Measurements from ENCODE around the gene RPL29.

The RPL29 gene

DNA sequence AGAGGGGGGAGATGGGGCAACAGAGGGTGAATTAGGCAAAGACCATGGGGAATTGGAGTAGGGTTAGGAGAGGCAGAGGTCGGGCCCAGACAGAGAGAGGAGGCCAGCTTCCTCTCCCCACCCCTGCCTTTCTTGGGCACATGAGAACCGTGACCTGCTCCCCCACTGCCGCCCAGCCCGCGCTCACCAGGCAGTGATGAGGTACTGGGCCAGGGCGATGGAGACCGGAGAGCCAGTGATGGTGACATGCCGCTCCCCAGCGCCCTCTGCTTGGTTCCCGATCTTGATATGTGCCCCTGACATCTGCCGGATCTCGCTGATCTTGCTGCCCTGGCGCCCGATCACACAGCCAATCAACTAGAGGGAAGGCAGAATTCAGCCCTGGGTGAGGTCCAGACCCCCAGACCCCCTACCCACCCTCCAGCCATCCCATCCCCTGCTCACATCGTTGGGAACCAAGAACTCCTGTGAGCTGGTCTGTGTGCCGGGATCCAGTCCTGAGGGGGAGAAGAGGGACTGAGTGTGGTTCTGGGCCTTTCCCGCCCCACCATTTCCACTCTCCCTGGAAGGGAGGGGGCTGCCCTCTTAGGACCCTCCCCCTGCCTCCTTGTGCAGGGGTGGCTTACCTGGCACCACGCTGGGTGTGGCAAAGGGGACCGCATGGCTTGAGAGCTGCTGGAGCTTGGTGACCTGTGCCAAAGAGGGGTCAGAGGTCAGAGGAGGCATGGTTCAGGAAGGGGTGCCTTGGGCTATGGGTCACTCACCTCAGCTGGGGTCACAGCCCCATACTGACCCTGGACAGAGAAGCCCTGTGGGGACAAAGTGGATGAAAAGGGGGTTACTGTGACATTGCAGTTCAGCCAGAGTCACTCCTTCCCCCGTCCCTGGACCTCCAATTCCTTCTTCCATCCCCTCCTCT lies 36.8 kb downstream of the RPL29 start:
- no peak overlapping the region for H3K18ac ChIP-seq (ENCODE audit: low read length)
- no peak overlapping the region for H2BK15ac ChIP-seq (ENCODE audit: low read length)
- H3K9me3 ChIP-seq (replicated peaks in 1 of 2; ENCODE audit: control insufficient read depth in 2 of 2, insufficient read depth in 1 of 2, low read depth in 1 of 2, low read length in 2 of 2), result peaks cover 0 to 11% of the 10 kb centered on the region in 2 donors
- peaks cover 23 to 47% of the 10 kb centered on the region in 2 donors for H3K36me3 ChIP-seq (replicated peaks in 1 of 2; ENCODE audit: control insufficient read depth in 2 of 2, insufficient read depth in 2 of 2, low read length in 2 of 2)
- H3K4ac ChIP-seq (ENCODE audit: low read length), result no peak overlapping the region
- WGBS, 2 donors (ENCODE audit: extremely low coverage in 2 of 2, insufficient read length in 2 of 2, insufficient replicate concordance in 1 of 2), result no CpG with 5 or more reads among the region's 20 CpGs
- DNase-seq (ENCODE audit: low spot score), result no peak
- H3K9ac ChIP-seq (ENCODE audit: low read depth, low read length, poor library complexity), result no peak overlapping the region
- no peak overlapping the region for H2BK12ac ChIP-seq (ENCODE audit: low read length)
- no peak overlapping the region for H4K91ac ChIP-seq (ENCODE audit: low read depth, low read length, poor library complexity)
- H3K4me2 ChIP-seq (ENCODE audit: insufficient read depth, low read length, poor library complexity, severe bottlenecking), result no peak overlapping the region
- no peak overlapping the region for H4K8ac ChIP-seq (ENCODE audit: low read depth, low read length)
- H3K4me1 ChIP-seq (ENCODE audit: control insufficient read depth in 2 of 2, insufficient read depth in 1 of 2, low read depth in 1 of 2, low read length in 2 of 2), result peaks cover 0 to 31% of the 10 kb centered on the region in 2 donors
- no peak overlapping the region for H3K4me3 ChIP-seq (ENCODE audit: low read length in 2 of 2)
- peaks cover 0 to 23% (median 11%) of the 10 kb centered on the region in 3 experiments for H3K27me3 ChIP-seq (ENCODE audit: control insufficient read depth in 3 of 3, insufficient read depth in 3 of 3, low read depth in 1 of 3, low read length in 3 of 3)
- peak overlapping the region; percentile 16 for H2BK120ac ChIP-seq (ENCODE audit: low read depth, low read length)
- H2AFZ ChIP-seq (ENCODE audit: low read length), result no peak overlapping the region
- no peak overlapping the region for H3K27ac ChIP-seq (replicated peaks; ENCODE audit: low read length)
- H3K79me1 ChIP-seq (ENCODE audit: low read depth, low read length), result peaks cover 4% of the 10 kb centered on the region
- H2AK5ac ChIP-seq (ENCODE audit: low read depth, low read length), result peak overlapping the region; percentile 50
- no peak overlapping the region for H3K14ac ChIP-seq (ENCODE audit: low read length)
- H2BK5ac ChIP-seq (ENCODE audit: low read length), result no peak overlapping the region
- H3K23ac ChIP-seq (ENCODE audit: low read depth, low read length, poor library complexity), result no peak overlapping the region

GRCh38 chr3:51957520-51958205 lies 38.0 kb downstream of the RPL29 start:
- no peak overlapping the region for H2BK15ac ChIP-seq (ENCODE audit: low read length)
- peak overlapping the region; percentile 74 for H2AK5ac ChIP-seq (ENCODE audit: low read depth, low read length)
- H3K9me3 ChIP-seq (replicated peaks in 1 of 2; ENCODE audit: control insufficient read depth in 2 of 2, insufficient read depth in 1 of 2, low read depth in 1 of 2, low read length in 2 of 2), result peaks cover 0 to 8% of the 10 kb centered on the region in 2 donors
- H3K14ac ChIP-seq (ENCODE audit: low read length), result no peak overlapping the region
- no peak overlapping the region for H4K8ac ChIP-seq (ENCODE audit: low read depth, low read length)
- peaks cover 20 to 47% of the 10 kb centered on the region in 2 donors for H3K36me3 ChIP-seq (replicated peaks in 1 of 2; ENCODE audit: control insufficient read depth in 2 of 2, insufficient read depth in 2 of 2, low read length in 2 of 2)
- WGBS, 2 donors (ENCODE audit: extremely low coverage in 2 of 2, insufficient read length in 2 of 2, insufficient replicate concordance in 1 of 2), result no CpG with 5 or more reads among the region's 15 CpGs
- no peak overlapping the region for H3K4me2 ChIP-seq (ENCODE audit: insufficient read depth, low read length, poor library complexity, severe bottlenecking)
- peaks cover 7 to 22% of the 10 kb centered on the region in 2 donors for H3K4me1 ChIP-seq (ENCODE audit: control insufficient read depth in 2 of 2, insufficient read depth in 1 of 2, low read depth in 1 of 2, low read length in 2 of 2)
- no peak overlapping the region for H2AFZ ChIP-seq (ENCODE audit: low read length)
- H3K79me1 ChIP-seq (ENCODE audit: low read depth, low read length), result peaks cover 4% of the 10 kb centered on the region
- H3K9ac ChIP-seq (ENCODE audit: low read depth, low read length, poor library complexity), result no peak overlapping the region
- H3K23ac ChIP-seq (ENCODE audit: low read depth, low read length, poor library complexity), result no peak overlapping the region
- H3K4ac ChIP-seq (ENCODE audit: low read length), result no peak overlapping the region
- H3K27me3 ChIP-seq (ENCODE audit: control insufficient read depth in 3 of 3, insufficient read depth in 3 of 3, low read depth in 1 of 3, low read length in 3 of 3), result peaks cover 0 to 24% (median 11%) of the 10 kb centered on the region in 3 experiments
- H2BK12ac ChIP-seq (ENCODE audit: low read length), result no peak overlapping the region
- no peak overlapping the region for H3K4me3 ChIP-seq (ENCODE audit: low read length in 2 of 2)
- no peak overlapping the region for H2BK120ac ChIP-seq (ENCODE audit: low read depth, low read length)
- no peak overlapping the region for H3K18ac ChIP-seq (ENCODE audit: low read length)
- H3K27ac ChIP-seq (replicated peaks; ENCODE audit: low read length), result no peak overlapping the region
- H2BK5ac ChIP-seq (ENCODE audit: low read length), result peak overlapping the region; percentile 7
- no peak for DNase-seq (ENCODE audit: low spot score)
- H4K91ac ChIP-seq (ENCODE audit: low read depth, low read length, poor library complexity), result no peak overlapping the region

GRCh38 chr3:51955893-51956770 lies 39.6 kb downstream of the RPL29 start:
- Histone ChIP-seq H3K36me3 (replicated peaks in 1 of 2; ENCODE audit: control insufficient read depth in 2 of 2, insufficient read depth in 2 of 2, low read length in 2 of 2) (peaks cover 20 to 44% of the 10 kb centered on the region in 2 donors), H3K23ac (ENCODE audit: low read depth, low read length, poor library complexity) (peak overlapping the region; percentile 98), H3K4me3 (ENCODE audit: low read length in 2 of 2) (peak overlapping the region in 1 of 2 donors; percentile 73), H2BK12ac (ENCODE audit: low read length) (peak overlapping the region; percentile 94), H3K79me1 (ENCODE audit: low read depth, low read length) (peaks cover 2% of the 10 kb centered on the region), H4K91ac (ENCODE audit: low read depth, low read length, poor library complexity) (no peak overlapping the region), H2BK15ac (ENCODE audit: low read length) (peak overlapping the region; percentile 97), H3K4me1 (ENCODE audit: control insufficient read depth in 2 of 2, insufficient read depth in 1 of 2, low read depth in 1 of 2, low read length in 2 of 2) (peaks cover 7 to 18% of the 10 kb centered on the region in 2 donors), H3K4ac (ENCODE audit: low read length) (peak overlapping the region; percentile 46), H2AK5ac (ENCODE audit: low read depth, low read length) (peak overlapping the region; percentile 85), H3K9ac (ENCODE audit: low read depth, low read length, poor library complexity) (peak overlapping the region; percentile 91), H2BK5ac (ENCODE audit: low read length) (peak overlapping the region; percentile 58), H2AFZ (ENCODE audit: low read length) (no peak overlapping the region), H3K4me2 (ENCODE audit: insufficient read depth, low read length, poor library complexity, severe bottlenecking) (peak overlapping the region; percentile 85), H4K8ac (ENCODE audit: low read depth, low read length) (peak overlapping the region; percentile 94), H3K27me3 (ENCODE audit: control insufficient read depth in 3 of 3, insufficient read depth in 3 of 3, low read depth in 1 of 3, low read length in 3 of 3) (peaks cover 0 to 24% (median 11%) of the 10 kb centered on the region in 3 experiments), H3K18ac (ENCODE audit: low read length) (peak overlapping the region; percentile 97), H3K9me3 (replicated peaks in 1 of 2; ENCODE audit: control insufficient read depth in 2 of 2, insufficient read depth in 1 of 2, low read depth in 1 of 2, low read length in 2 of 2) (peaks cover 0 to 8% of the 10 kb centered on the region in 2 donors), H2BK120ac (ENCODE audit: low read depth, low read length) (peak overlapping the region; percentile 99), H3K14ac (ENCODE audit: low read length) (peak overlapping the region; percentile 64), H3K27ac (replicated peaks; ENCODE audit: low read length) (no peak overlapping the region)
- no CpG with 5 or more reads among the region's 97 CpGs for WGBS, 2 donors (ENCODE audit: extremely low coverage in 2 of 2, insufficient read length in 2 of 2, insufficient replicate concordance in 1 of 2)
- no peak for DNase-seq (ENCODE audit: low spot score)
